Stomach (tissue), 9 donors: Measurements from ENCODE around the gene ZNF428. TPM values are rescaled to one million over a fixed set of nuclear protein-coding genes. Genes with fewer than 3 reads are reported as not detected.

Source experiments
- DNase-seq, 2 donors: peaks; one replicate each; pipeline versions ENCODE4 v3.0.0 to v3.0.0-alpha.2; 2013 to 2019
- H3K27ac ChIP-seq, 5 donors: fragments of 200-600 bp in 4 of 5; sonication (generic) in 4 of 5; one replicate each; pipeline ENCODE4 v1.5.1; 2013 to 2019; ENCODE audit warnings: mild to moderate bottlenecking in 1 of 5, moderate library complexity in 1 of 5
- H3K27me3 ChIP-seq, 3 donors: fragments of 200-600 bp; sonication (generic); one replicate each; pipeline ENCODE4 v1.5.1; 2017 to 2019; ENCODE audit warnings: mixed run types in 1 of 3
- H3K36me3 ChIP-seq, 4 donors: fragments of 200-600 bp; sonication (generic); 1 replicate in 3 of 4; 2 replicates in 1 of 4; pipeline ENCODE4 v1.5.1; 2016 to 2019
- H3K4me1 ChIP-seq, 4 donors: fragments of 200-600 bp; sonication (generic); one replicate each; pipeline ENCODE4 v1.5.1; 2016 to 2019
- H3K4me3 ChIP-seq, 4 donors: fragments of 200-600 bp; sonication (generic) in 3 of 4; one replicate each; pipeline ENCODE4 v1.5.1; 2016 to 2019; ENCODE audit warnings: mild to moderate bottlenecking in 1 of 4
- H3K9me3 ChIP-seq, 4 donors: fragments of 200-600 bp; sonication (generic); one replicate each; pipeline ENCODE4 v1.5.1; 2016 to 2019
- CTCF ChIP-seq, 7 experiments: fragments of 450-650 bp in 4 of 7; fragments of 200-600 bp in 3 of 7; sonication (generic) in 3 of 7; IDR thresholded peaks; one replicate each; pipeline ENCODE4 v1.5.1; 2016 to 2019; ENCODE audit warnings: antibody characterized with exemption in 7 of 7, control low read depth in 2 of 7, mild to moderate bottlenecking in 1 of 7
- EP300 ChIP-seq: sonication (generic); formaldehyde crosslinking; IDR thresholded peaks from one replicate; pipeline ENCODE4 v1.6.1; 2017; ENCODE audit warnings: antibody characterized with exemption
- POLR2A ChIP-seq, 4 donors: fragments of 450-650 bp; IDR thresholded peaks; one replicate each; pipeline ENCODE4 v1.6.1; 2016; ENCODE audit warnings: antibody characterized with exemption in 4 of 4, control low read depth in 2 of 4, mild to moderate bottlenecking in 1 of 4, moderate library complexity in 1 of 4
- POLR2AphosphoS5 ChIP-seq, 3 donors: sonication (generic); formaldehyde crosslinking; IDR thresholded peaks; one replicate each; pipeline ENCODE4 v1.6.1; 2016; ENCODE audit warnings: antibody characterized with exemption in 3 of 3
- WGBS, 5 donors: extraction: QIAGEN DNeasy Blood & Tissue Kit in 3 of 5; methylation state at CpG; one replicate each; pipeline versions ENCODE4 v1.1.5 to v1.1.7; 2013 to 2018; 5-methylcytosine and 5-hydroxymethylcytosine counted together
- intact Hi-C: fragments of 100-400 bp; cut with DNase I; formaldehyde crosslinking; loops from one replicate; pipeline ENCODE4 v1.15.1; 2023; ENCODE audit warnings: low total_unique reads
- polyA plus RNA-seq, 3 donors: library from polyadenylated mRNA; stranded (reverse); fragments of 200-250 nt; gene quantifications; one replicate each; pipeline ENCODE4 v1.2.3, GENCODE V29; 2013
- total RNA-seq, 5 donors: library from RNA; depleted of rRNA; stranded (reverse); fragments of >200 nt; gene quantifications; one replicate each; pipeline versions ENCODE4 v1.1.0 to v1.2.3, GENCODE V29; 2014 to 2016
- donor health status: healthy with polysubstance abuse.
- donor health status: Bipolar disorder and iron deficiency.
- donor health status: healthy.

The ZNF428 gene
- total and polyA plus RNA-seq, 8 donors = 7.8 to 72.7 (median 25.5) TPM

GRCh38 chr19:43574424-43575155, 44.8 kb downstream of the ZNF428 start:
- 23 to 31% (median 27%) methylated on average over 12 of the region's 12 CpGs for WGBS, 5 donors
- H3K36me3 ChIP-seq = peaks cover 0 to 30% (median 8%) of the 10 kb centered on the region in 4 donors
- DNase-seq = peak in 1 of 2 donors; percentile 35
- H3K4me3 ChIP-seq = peak overlapping the region; percentile 62 to 91 (median 76)
- H3K4me1 ChIP-seq = peaks cover 13 to 49% (median 28%) of the 10 kb centered on the region in 4 donors
- H3K27me3 ChIP-seq = no peaks in the 10 kb centered on the region
- TF ChIP-seq EP300 (no peak), POLR2A (IDR thresholded peaks at IDR 0.05) (no peak), CTCF (IDR thresholded peaks at IDR 0.05) (no peak), POLR2AphosphoS5 (IDR thresholded peaks at IDR 0.05) (no peak)
- no peaks in the 10 kb centered on the region for H3K9me3 ChIP-seq
- H3K27ac ChIP-seq = peak overlapping the region; percentile 58 to 92 (median 87)
- intact Hi-C loops = no loop called here

- intact Hi-C loops = no loop called here
- peaks cover 0 to 30% (median 8%) of the 10 kb centered on the region in 4 donors for H3K36me3 ChIP-seq
- peak overlapping the region in 1 of 5 donors; percentile 39 for H3K27ac ChIP-seq
- TF ChIP-seq POLR2A (IDR thresholded peaks at IDR 0.05) (no peak), POLR2AphosphoS5 (IDR thresholded peaks at IDR 0.05) (no peak), EP300 (no peak), CTCF (IDR thresholded peaks at IDR 0.05) (no peak)
- no peak overlapping the region for H3K4me3 ChIP-seq
- DNase-seq = peak in 1 of 2 donors; percentile 52
- no peaks in the 10 kb centered on the region for H3K9me3 ChIP-seq
- H3K27me3 ChIP-seq = no peaks in the 10 kb centered on the region
- H3K4me1 ChIP-seq = peaks cover 13 to 47% (median 28%) of the 10 kb centered on the region in 4 donors
- WGBS, 5 donors = 57 to 80% (median 62%) methylated on average over 3 of the region's 3 CpGs
Measured at GRCh38 chr19:43572171-43572588, 47.2 kb downstream of the ZNF428 start.

GRCh38 chr19:43570174-43570791, 49.1 kb downstream of the ZNF428 start:
- no peak overlapping the region for H3K27ac ChIP-seq
- 78 to 92% (median 85%) methylated on average over 5 of the region's 5 CpGs for WGBS, 5 donors
- TF ChIP-seq EP300 = no peak
- TF ChIP-seq POLR2A (IDR thresholded peaks at IDR 0.05) = no peak
- no peak for TF ChIP-seq POLR2AphosphoS5 (IDR thresholded peaks at IDR 0.05)
- no peak for TF ChIP-seq CTCF (IDR thresholded peaks at IDR 0.05)
- H3K4me3 ChIP-seq = no peak overlapping the region
- intact Hi-C loops = no loop called here
- peaks cover 0 to 30% (median 8%) of the 10 kb centered on the region in 4 donors for H3K36me3 ChIP-seq
- no peak for DNase-seq
- peaks cover 7 to 40% (median 22%) of the 10 kb centered on the region in 4 donors for H3K4me1 ChIP-seq
- no peaks in the 10 kb centered on the region for H3K9me3 ChIP-seq
- H3K27me3 ChIP-seq = no peaks in the 10 kb centered on the region

GRCh38 chr19:43569657-43570056, 49.8 kb downstream of the ZNF428 start:
- Histone ChIP-seq H3K4me1 (peaks cover 4 to 34% (median 18%) of the 10 kb centered on the region in 4 donors), H3K27ac (no peak overlapping the region), H3K9me3 (no peaks in the 10 kb centered on the region), H3K4me3 (no peak overlapping the region), H3K36me3 (peaks cover 0 to 30% (median 8%) of the 10 kb centered on the region in 4 donors), H3K27me3 (no peaks in the 10 kb centered on the region)
- intact Hi-C loops = no loop called here
- TF ChIP-seq EP300 = no peak
- no peak for TF ChIP-seq POLR2A (IDR thresholded peaks at IDR 0.05)
- TF ChIP-seq POLR2AphosphoS5 (IDR thresholded peaks at IDR 0.05) = no peak
- TF ChIP-seq CTCF (IDR thresholded peaks at IDR 0.05) = no peak
- WGBS, 5 donors = 65 to 80% (median 73%) methylated on average over 5 of the region's 5 CpGs
- no peak for DNase-seq
